Pancreas (tissue), 10 donors: Measurements from ENCODE around the gene SDK1. TPM values are rescaled to one million over a fixed set of nuclear protein-coding genes. Genes with fewer than 3 reads are reported as not detected.
A peak's percentile ranks its signal among the peaks of the same experiment; 100 is the strongest.

ENCODE experiments used
- ATAC-seq, 4 donors: fragments of 200-7000 bp; cut with Tn5 transposase; one replicate each; pipeline versions ENCODE4 v1.8.0 to v1.9.1; 2020; ENCODE audit warnings: mild to moderate bottlenecking in 4 of 4, moderate library complexity in 4 of 4
- DNase-seq, 6 donors: peaks; one replicate each; pipeline ENCODE4 v3.0.0-alpha.2; 2020
- FAIRE-seq: peaks from 2 replicates; lab custom pipeline; 2012; peaks lifted over from hg19 to GRCh38; lab: Jason Lieb, UNC
- H3K27ac ChIP-seq, 4 donors: fragments of 200-600 bp; sonication (generic); 1 replicate in 3 of 4; 2 replicates in 1 of 4; pipeline versions ENCODE4 v1.5.0 to v1.8.0; 2020
- H3K27me3 ChIP-seq, 4 donors: fragments of 200-600 bp; one replicate each; pipeline ENCODE4 v1.8.0; 2021
- H3K36me3 ChIP-seq, 3 donors: fragments of 200-600 bp; sonication (generic) in 1 of 3; one replicate each; pipeline versions ENCODE4 v1.5.0 to v1.8.0; 2020 to 2021
- H3K4me1 ChIP-seq, 3 donors: fragments of 200-600 bp; one replicate each; pipeline ENCODE4 v1.8.0; 2021
- H3K4me3 ChIP-seq, 4 donors: fragments of 200-600 bp; sonication (generic) in 2 of 4; one replicate each; pipeline versions ENCODE4 v1.5.0 to v1.8.0; 2020 to 2021
- H3K9me3 ChIP-seq, 4 donors: fragments of 200-600 bp; one replicate each; pipeline ENCODE4 v1.8.0; 2021
- CTCF ChIP-seq, 4 donors: fragments of 200-600 bp; sonication (generic) in 3 of 4; IDR thresholded peaks; one replicate each; pipeline versions ENCODE4 v1.5.0 to v1.8.0; 2021; ENCODE audit warnings: antibody characterized with exemption in 4 of 4
- WGBS, 2 donors: extraction: QIAGEN DNeasy Blood & Tissue Kit; methylation state at CpG; one replicate each; pipeline ENCODE4 v1.1.7; 2013; 5-methylcytosine and 5-hydroxymethylcytosine counted together
- intact Hi-C, 3 donors: fragments of 100-400 bp; cut with DNase I; formaldehyde crosslinking; loops; one replicate each; pipeline versions ENCODE4 v1.11.1 to v1.14.2; 2022
- polyA plus RNA-seq, 2 donors: library from polyadenylated mRNA; stranded (reverse); fragments of 200-250 nt; gene quantifications; one replicate each; pipeline ENCODE4 v1.2.3, GENCODE V29; 2013
- total RNA-seq, 6 donors: library from RNA; stranded (reverse); fragmentation: NEBNext Ultra II Directional in 4 of 6; extraction: Animal tissue kit (Norgen Biotek cat#: 25700) in 4 of 6; gene quantifications; one replicate each; pipeline versions ENCODE4 v1.2.1 to v1.2.4, GENCODE V29; 2021 to 2023
- donor health status: healthy with polysubstance abuse.
- donor health status: DM: no; HTN: no; CAD: no; lungs with moderate emphysema.
- donor health status: DM: no; HTN: no; CAD: no.
- donor health status: control.
- donor health status: control.
- donor health status: Bipolar disorder and iron deficiency.
- donor health status: DM: yes; HTN: yes; CAD: no.
- donor health status: DM: no; HTN: no; CAD: no.
- donor health status: DM: no; HTN: no; CAD: no.
- donor health status: DM: yes; HTN: yes; CAD: no.

The SDK1 gene
- total and polyA plus RNA-seq, 8 donors, result 10.8 to 30.8 (median 19.8) TPM

- intact Hi-C loops, result no loop called here
- no peak for TF ChIP-seq CTCF (IDR thresholded peaks at IDR 0.05)
- no peak for FAIRE-seq
- H3K36me3 ChIP-seq, result no peaks in the 10 kb centered on the region
- H3K4me1 ChIP-seq, result no peaks in the 10 kb centered on the region
- no peak for DNase-seq
- no peak overlapping the region for H3K27ac ChIP-seq
- no peak overlapping the region for H3K4me3 ChIP-seq
- no peaks in the 10 kb centered on the region for H3K27me3 ChIP-seq
- ATAC-seq, result peak in 1 of 4 donors; percentile 52
- 53 to 62% methylated on average over 14 of the region's 14 CpGs for WGBS, 2 donors
- no peaks in the 10 kb centered on the region for H3K9me3 ChIP-seq
Measured at GRCh38 chr7:3879355-3880075, 578.5 kb downstream of the SDK1 start.

GRCh38 chr7:3880228-3880987 is 579.4 kb downstream of the SDK1 start:
- DNase-seq, result no peak
- WGBS, 2 donors, result 74 to 79% methylated on average over 26 of the region's 26 CpGs
- H3K27me3 ChIP-seq, result no peaks in the 10 kb centered on the region
- intact Hi-C loops, result no loop called here
- no peaks in the 10 kb centered on the region for H3K9me3 ChIP-seq
- no peak for TF ChIP-seq CTCF (IDR thresholded peaks at IDR 0.05)
- ATAC-seq, result peak in 3 of 4 donors; percentile 15 to 62 (median 49)
- no peaks in the 10 kb centered on the region for H3K4me1 ChIP-seq
- H3K27ac ChIP-seq, result no peak overlapping the region
- no peak overlapping the region for H3K4me3 ChIP-seq
- FAIRE-seq, result no peak
- H3K36me3 ChIP-seq, result no peaks in the 10 kb centered on the region

GRCh38 chr7:3882782-3883181 is 581.7 kb downstream of the SDK1 start:
- FAIRE-seq (no peak), DNase-seq (no peak), ATAC-seq (peak in 3 of 4 donors; percentile 21 to 64 (median 51))
- Histone ChIP-seq H3K27me3 (no peaks in the 10 kb centered on the region), H3K36me3 (no peaks in the 10 kb centered on the region), H3K9me3 (no peaks in the 10 kb centered on the region), H3K4me3 (no peak overlapping the region), H3K4me1 (no peaks in the 10 kb centered on the region), H3K27ac (no peak overlapping the region)
- 92 to 93% methylated on average over 5 of the region's 5 CpGs for WGBS, 2 donors
- intact Hi-C loops, result no loop called here
- no peak for TF ChIP-seq CTCF (IDR thresholded peaks at IDR 0.05)

GRCh38 chr7:3884543-3884942 is 583.5 kb downstream of the SDK1 start:
- Histone ChIP-seq H3K27ac (no peak overlapping the region), H3K9me3 (no peaks in the 10 kb centered on the region), H3K27me3 (no peaks in the 10 kb centered on the region), H3K4me3 (no peak overlapping the region), H3K36me3 (no peaks in the 10 kb centered on the region), H3K4me1 (no peaks in the 10 kb centered on the region)
- no peak for FAIRE-seq
- DNase-seq, result no peak
- ATAC-seq, result no peak
- WGBS, 2 donors, result 90 to 96% methylated on average over 6 of the region's 6 CpGs
- no peak for TF ChIP-seq CTCF (IDR thresholded peaks at IDR 0.05)
- intact Hi-C loops, result no loop called here
